ENCODE measurements around the gene CCSER1.

GRCh38 chr4:91366554-91366953 lies 1239.4 kb downstream of the CCSER1 start:
- TF ChIP-seq EP300 (IDR thresholded peaks at IDR 0.05) (no peak), CTCF (IDR thresholded peaks at IDR 0.05) (no peak), POLR2A (IDR thresholded peaks at IDR 0.05; ENCODE audit: low read depth) (no peak), POLR2AphosphoS5 (IDR thresholded peaks at IDR 0.05) (no peak)

Data from esophagus muscularis mucosa (tissue), 4 donors.